Body of pancreas (tissue), 4 donors: ENCODE results near the gene TMEM247.

Source experiments
- POLR2A ChIP-seq, 3 donors: fragments of 450-650 bp; IDR thresholded peaks; one replicate each; pipeline ENCODE4 v1.6.1; 2016; ENCODE audit warnings: antibody characterized with exemption in 3 of 3, mild to moderate bottlenecking in 2 of 3
- TF ChIP-seq, protein P1 (sequence below), 7 experiments: fragments of 450-650 bp in 4 of 7; fragments of 200-600 bp in 3 of 7; sonication (generic) in 3 of 7; IDR thresholded peaks; one replicate each; pipeline ENCODE4 v1.5.1; 2016 to 2019; ENCODE audit warnings: antibody characterized with exemption in 7 of 7

DNA sequence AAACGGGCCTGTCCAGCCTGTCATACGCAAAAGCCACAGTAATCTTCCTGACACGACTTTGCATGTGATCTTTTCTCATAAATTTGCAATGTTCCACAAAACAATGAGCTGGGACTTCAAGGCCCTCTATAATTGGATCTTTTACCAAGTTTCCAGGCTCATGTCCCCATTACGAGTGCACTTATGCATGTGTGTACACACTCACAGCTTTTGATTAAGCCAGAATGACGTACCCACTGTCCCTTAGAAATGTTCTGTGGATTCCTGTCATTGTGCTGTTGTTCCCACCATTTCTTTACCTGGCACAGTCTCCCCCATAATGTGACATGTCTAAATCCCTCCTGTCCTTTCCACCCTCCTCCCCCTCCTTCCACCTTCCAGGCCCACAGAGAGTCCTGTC, 19.7 kb upstream of the TMEM247 start:
- TF ChIP-seq, protein P1, sequence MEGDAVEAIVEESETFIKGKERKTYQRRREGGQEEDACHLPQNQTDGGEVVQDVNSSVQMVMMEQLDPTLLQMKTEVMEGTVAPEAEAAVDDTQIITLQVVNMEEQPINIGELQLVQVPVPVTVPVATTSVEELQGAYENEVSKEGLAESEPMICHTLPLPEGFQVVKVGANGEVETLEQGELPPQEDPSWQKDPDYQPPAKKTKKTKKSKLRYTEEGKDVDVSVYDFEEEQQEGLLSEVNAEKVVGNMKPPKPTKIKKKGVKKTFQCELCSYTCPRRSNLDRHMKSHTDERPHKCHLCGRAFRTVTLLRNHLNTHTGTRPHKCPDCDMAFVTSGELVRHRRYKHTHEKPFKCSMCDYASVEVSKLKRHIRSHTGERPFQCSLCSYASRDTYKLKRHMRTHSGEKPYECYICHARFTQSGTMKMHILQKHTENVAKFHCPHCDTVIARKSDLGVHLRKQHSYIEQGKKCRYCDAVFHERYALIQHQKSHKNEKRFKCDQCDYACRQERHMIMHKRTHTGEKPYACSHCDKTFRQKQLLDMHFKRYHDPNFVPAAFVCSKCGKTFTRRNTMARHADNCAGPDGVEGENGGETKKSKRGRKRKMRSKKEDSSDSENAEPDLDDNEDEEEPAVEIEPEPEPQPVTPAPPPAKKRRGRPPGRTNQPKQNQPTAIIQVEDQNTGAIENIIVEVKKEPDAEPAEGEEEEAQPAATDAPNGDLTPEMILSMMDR (IDR thresholded peaks at IDR 0.05), result no peak
- no peak for TF ChIP-seq POLR2A (IDR thresholded peaks at IDR 0.05)
